ENCODE measurements around the gene TMC3.

The TMC3 gene

GRCh38 chr15:81407718-81408117 is 33.7 kb upstream of the TMC3 start:
- H3K4me1 ChIP-seq (ENCODE audit: control insufficient read depth, insufficient read depth, low read length, poor library complexity, severe bottlenecking): no peaks in the 10 kb centered on the region
- H3K27ac ChIP-seq (ENCODE audit: low read depth, low read length, severe bottlenecking): no peak overlapping the region
- no peaks in the 10 kb centered on the region for H3K9me3 ChIP-seq (ENCODE audit: control insufficient read depth, low read length)
- whole genome bisulfite sequencing, 2 experiments (ENCODE audit: insufficient coverage in 2 of 2): 67 to 79% methylated on average over 4 to 6 of the region's 10 CpGs
- H3K4me3 ChIP-seq (ENCODE audit: extremely low read depth, insufficient read depth, low read length, poor library complexity, severe bottlenecking): no peak overlapping the region
- H3K36me3 ChIP-seq (ENCODE audit: control insufficient read depth, insufficient read depth, low read length): no peaks in the 10 kb centered on the region

GRCh38 chr15:81407176-81407575 is 33.2 kb upstream of the TMC3 start:
- Histone ChIP-seq H3K36me3 (ENCODE audit: control insufficient read depth, insufficient read depth, low read length) (no peaks in the 10 kb centered on the region), H3K9me3 (ENCODE audit: control insufficient read depth, low read length) (no peaks in the 10 kb centered on the region), H3K4me1 (ENCODE audit: control insufficient read depth, insufficient read depth, low read length, poor library complexity, severe bottlenecking) (no peaks in the 10 kb centered on the region), H3K27ac (ENCODE audit: low read depth, low read length, severe bottlenecking) (no peak overlapping the region), H3K4me3 (ENCODE audit: extremely low read depth, insufficient read depth, low read length, poor library complexity, severe bottlenecking) (no peak overlapping the region)
- 75 to 100% methylated on average over 1 of the region's 1 CpG for WGBS, 2 experiments (ENCODE audit: insufficient coverage in 2 of 2)

GRCh38 chr15:81400640-81401236 is 26.7 kb upstream of the TMC3 start:
- Histone ChIP-seq H3K4me3 (ENCODE audit: extremely low read depth, insufficient read depth, low read length, poor library complexity, severe bottlenecking) (no peak overlapping the region), H3K36me3 (ENCODE audit: control insufficient read depth, insufficient read depth, low read length) (no peaks in the 10 kb centered on the region), H3K27ac (ENCODE audit: low read depth, low read length, severe bottlenecking) (no peak overlapping the region), H3K4me1 (ENCODE audit: control insufficient read depth, insufficient read depth, low read length, poor library complexity, severe bottlenecking) (no peaks in the 10 kb centered on the region), H3K9me3 (ENCODE audit: control insufficient read depth, low read length) (peaks cover 3% of the 10 kb centered on the region)
- WGBS, 2 experiments (ENCODE audit: insufficient coverage in 2 of 2): 40 to 83% methylated on average over 1 to 3 of the region's 6 CpGs

- Histone ChIP-seq H3K4me3 (ENCODE audit: extremely low read depth, insufficient read depth, low read length, poor library complexity, severe bottlenecking) (no peak overlapping the region), H3K4me1 (ENCODE audit: control insufficient read depth, insufficient read depth, low read length, poor library complexity, severe bottlenecking) (no peaks in the 10 kb centered on the region), H3K9me3 (ENCODE audit: control insufficient read depth, low read length) (peaks cover 3% of the 10 kb centered on the region), H3K27ac (ENCODE audit: low read depth, low read length, severe bottlenecking) (no peak overlapping the region), H3K36me3 (ENCODE audit: control insufficient read depth, insufficient read depth, low read length) (no peaks in the 10 kb centered on the region)
- WGBS, 2 experiments (ENCODE audit: insufficient coverage in 2 of 2): 86% methylated on average over 1 of the region's 5 CpGs
Measured at GRCh38 chr15:81398910-81399551, 25.0 kb upstream of the TMC3 start.

GRCh38 chr15:81398456-81398855 is 24.4 kb upstream of the TMC3 start:
- Histone ChIP-seq H3K4me1 (ENCODE audit: control insufficient read depth, insufficient read depth, low read length, poor library complexity, severe bottlenecking) (no peaks in the 10 kb centered on the region), H3K4me3 (ENCODE audit: extremely low read depth, insufficient read depth, low read length, poor library complexity, severe bottlenecking) (no peak overlapping the region), H3K36me3 (ENCODE audit: control insufficient read depth, insufficient read depth, low read length) (no peaks in the 10 kb centered on the region), H3K27ac (ENCODE audit: low read depth, low read length, severe bottlenecking) (no peak overlapping the region), H3K9me3 (ENCODE audit: control insufficient read depth, low read length) (peaks cover 3% of the 10 kb centered on the region)
- WGBS, 2 experiments (ENCODE audit: insufficient coverage in 2 of 2): 84 to 94% methylated on average over 2 to 3 of the region's 3 CpGs

- H3K9me3 ChIP-seq (ENCODE audit: control insufficient read depth, low read length): no peaks in the 10 kb centered on the region
- no peak overlapping the region for H3K27ac ChIP-seq (ENCODE audit: low read depth, low read length, severe bottlenecking)
- no peaks in the 10 kb centered on the region for H3K36me3 ChIP-seq (ENCODE audit: control insufficient read depth, insufficient read depth, low read length)
- no peaks in the 10 kb centered on the region for H3K4me1 ChIP-seq (ENCODE audit: control insufficient read depth, insufficient read depth, low read length, poor library complexity, severe bottlenecking)
- no peak overlapping the region for H3K4me3 ChIP-seq (ENCODE audit: extremely low read depth, insufficient read depth, low read length, poor library complexity, severe bottlenecking)
Measured at GRCh38 chr15:81394603-81395002, 20.6 kb upstream of the TMC3 start.

GRCh38 chr15:81391657-81392056 is 17.6 kb upstream of the TMC3 start:
- Histone ChIP-seq H3K9me3 (ENCODE audit: control insufficient read depth, low read length) (no peaks in the 10 kb centered on the region), H3K4me1 (ENCODE audit: control insufficient read depth, insufficient read depth, low read length, poor library complexity, severe bottlenecking) (no peaks in the 10 kb centered on the region), H3K36me3 (ENCODE audit: control insufficient read depth, insufficient read depth, low read length) (no peaks in the 10 kb centered on the region), H3K4me3 (ENCODE audit: extremely low read depth, insufficient read depth, low read length, poor library complexity, severe bottlenecking) (no peak overlapping the region), H3K27ac (ENCODE audit: low read depth, low read length, severe bottlenecking) (no peak overlapping the region)
- 86% methylated on average over 1 of the region's 2 CpGs; no CpG with 5 or more reads in 1 of the 2 experiments for WGBS, 2 experiments (ENCODE audit: insufficient coverage in 2 of 2)

- Histone ChIP-seq H3K4me3 (ENCODE audit: extremely low read depth, insufficient read depth, low read length, poor library complexity, severe bottlenecking) (no peak overlapping the region), H3K36me3 (ENCODE audit: control insufficient read depth, insufficient read depth, low read length) (no peaks in the 10 kb centered on the region), H3K9me3 (ENCODE audit: control insufficient read depth, low read length) (peaks cover 6% of the 10 kb centered on the region), H3K27ac (ENCODE audit: low read depth, low read length, severe bottlenecking) (no peak overlapping the region), H3K4me1 (ENCODE audit: control insufficient read depth, insufficient read depth, low read length, poor library complexity, severe bottlenecking) (no peaks in the 10 kb centered on the region)
- WGBS, 2 experiments (ENCODE audit: insufficient coverage in 2 of 2): 50 to 71% methylated on average over 1 of the region's 1 CpG
Measured at GRCh38 chr15:81388436-81388770, 14.4 kb upstream of the TMC3 start.

- Histone ChIP-seq H3K36me3 (ENCODE audit: control insufficient read depth, insufficient read depth, low read length) (no peaks in the 10 kb centered on the region), H3K4me1 (ENCODE audit: control insufficient read depth, insufficient read depth, low read length, poor library complexity, severe bottlenecking) (no peaks in the 10 kb centered on the region), H3K4me3 (ENCODE audit: extremely low read depth, insufficient read depth, low read length, poor library complexity, severe bottlenecking) (no peak overlapping the region), H3K27ac (ENCODE audit: low read depth, low read length, severe bottlenecking) (no peak overlapping the region), H3K9me3 (ENCODE audit: control insufficient read depth, low read length) (peaks cover 6% of the 10 kb centered on the region)
- WGBS, 2 experiments (ENCODE audit: insufficient coverage in 2 of 2): 94 to 96% methylated on average over 8 to 10 of the region's 12 CpGs
Measured at GRCh38 chr15:81387621-81388435, 13.8 kb upstream of the TMC3 start.

- H3K4me3 ChIP-seq (ENCODE audit: extremely low read depth, insufficient read depth, low read length, poor library complexity, severe bottlenecking): no peak overlapping the region
- H3K27ac ChIP-seq (ENCODE audit: low read depth, low read length, severe bottlenecking): no peak overlapping the region
- H3K36me3 ChIP-seq (ENCODE audit: control insufficient read depth, insufficient read depth, low read length): no peaks in the 10 kb centered on the region
- peaks cover 6% of the 10 kb centered on the region for H3K9me3 ChIP-seq (ENCODE audit: control insufficient read depth, low read length)
- H3K4me1 ChIP-seq (ENCODE audit: control insufficient read depth, insufficient read depth, low read length, poor library complexity, severe bottlenecking): no peaks in the 10 kb centered on the region
- WGBS, 2 experiments (ENCODE audit: insufficient coverage in 2 of 2): no CpG with 5 or more reads among the region's 2 CpGs
Measured at GRCh38 chr15:81386947-81387346, 12.9 kb upstream of the TMC3 start.

- no peaks in the 10 kb centered on the region for H3K4me1 ChIP-seq (ENCODE audit: control insufficient read depth, insufficient read depth, low read length, poor library complexity, severe bottlenecking)
- H3K4me3 ChIP-seq (ENCODE audit: extremely low read depth, insufficient read depth, low read length, poor library complexity, severe bottlenecking): no peak overlapping the region
- H3K27ac ChIP-seq (ENCODE audit: low read depth, low read length, severe bottlenecking): no peak overlapping the region
- no peaks in the 10 kb centered on the region for H3K36me3 ChIP-seq (ENCODE audit: control insufficient read depth, insufficient read depth, low read length)
- 77 to 94% methylated on average over 3 to 4 of the region's 4 CpGs for WGBS, 2 experiments (ENCODE audit: insufficient coverage in 2 of 2)
- peaks cover 6% of the 10 kb centered on the region for H3K9me3 ChIP-seq (ENCODE audit: control insufficient read depth, low read length)
Measured at GRCh38 chr15:81385721-81386076, 11.7 kb upstream of the TMC3 start.
